EL (cell line): ENCODE results near the gene MTMR11.

Source experiments
- DNase-seq: peaks from one replicate; pipeline ENCODE4 v3.0.0-alpha.2; 2016

MTMR11 gene

DNA sequence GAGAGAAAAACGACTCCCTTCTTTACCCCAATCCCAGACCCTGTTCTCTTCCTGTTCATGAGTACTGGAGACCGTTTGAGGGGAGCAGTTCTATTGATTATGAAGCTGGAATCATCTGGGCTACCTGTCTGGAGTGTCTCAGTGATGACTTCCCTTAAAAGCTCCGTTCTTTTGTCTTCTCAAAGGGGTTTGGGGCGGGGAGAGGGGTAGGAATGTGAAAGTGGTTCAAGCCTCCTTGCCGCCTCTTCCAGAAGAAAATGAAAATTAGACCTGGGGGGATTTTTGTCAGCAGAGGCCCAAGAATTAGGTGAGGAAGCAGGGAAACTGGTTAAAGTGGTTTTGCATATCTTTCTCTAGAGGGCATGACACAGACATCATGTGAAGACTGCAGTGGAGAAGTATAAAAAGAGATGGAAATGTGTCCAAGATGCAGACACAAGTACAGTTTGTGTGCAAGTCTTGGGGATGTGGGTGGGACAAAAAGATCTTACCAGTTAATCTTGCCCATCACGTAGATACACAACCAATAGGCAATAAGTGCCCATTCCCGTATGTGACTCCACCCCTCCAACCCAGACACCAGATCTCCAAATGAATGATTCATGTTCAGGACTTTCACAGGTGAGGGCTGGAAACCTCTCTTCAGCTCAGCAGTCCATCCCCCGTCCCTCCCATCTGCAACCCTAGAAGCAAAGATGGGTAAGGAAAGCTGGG, 470 bp upstream of the MTMR11 start:
- DNase-seq: peak; percentile 66

DNA sequence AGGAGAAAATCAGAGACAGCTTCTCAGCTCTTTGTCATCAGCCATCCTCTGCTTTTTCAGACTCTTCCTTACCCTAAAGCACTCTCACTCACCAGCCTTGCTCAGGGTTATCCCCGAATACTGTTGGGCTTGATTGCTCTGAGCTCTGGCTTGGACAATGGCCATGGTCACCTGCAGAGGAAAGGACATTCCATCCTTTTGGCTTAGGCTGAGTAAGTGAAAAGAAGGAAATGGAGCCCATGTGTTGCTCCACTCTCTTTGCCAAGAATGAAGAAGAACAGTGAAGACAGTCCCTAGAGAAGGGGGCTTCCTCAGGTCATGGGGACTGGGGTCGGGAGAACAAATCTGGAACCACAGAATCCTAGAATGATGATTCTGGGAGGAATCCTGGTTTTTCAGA, 2.3 kb downstream of the MTMR11 start:
- no peak for DNase-seq

DNA sequence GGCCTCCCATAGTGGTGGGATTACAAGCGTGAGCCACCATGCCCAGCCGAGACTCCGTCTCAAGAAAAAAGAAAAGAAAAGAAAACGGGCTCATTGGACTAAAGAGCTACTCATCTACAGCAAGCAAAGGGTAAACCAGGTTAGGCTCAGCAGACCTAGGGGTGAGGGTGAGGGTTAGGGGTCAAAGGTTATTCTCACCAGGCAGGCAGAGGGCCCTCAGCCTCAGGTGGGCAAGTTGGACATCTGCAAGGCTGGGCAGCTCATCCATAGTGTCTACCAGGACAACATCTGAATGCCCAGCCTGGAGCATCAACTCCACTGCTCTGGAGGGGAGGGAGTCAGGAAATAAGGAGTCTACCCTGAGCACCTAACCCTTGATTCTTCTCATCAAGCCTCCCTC, 3.5 kb downstream of the MTMR11 start:
- DNase-seq: no peak

DNA sequence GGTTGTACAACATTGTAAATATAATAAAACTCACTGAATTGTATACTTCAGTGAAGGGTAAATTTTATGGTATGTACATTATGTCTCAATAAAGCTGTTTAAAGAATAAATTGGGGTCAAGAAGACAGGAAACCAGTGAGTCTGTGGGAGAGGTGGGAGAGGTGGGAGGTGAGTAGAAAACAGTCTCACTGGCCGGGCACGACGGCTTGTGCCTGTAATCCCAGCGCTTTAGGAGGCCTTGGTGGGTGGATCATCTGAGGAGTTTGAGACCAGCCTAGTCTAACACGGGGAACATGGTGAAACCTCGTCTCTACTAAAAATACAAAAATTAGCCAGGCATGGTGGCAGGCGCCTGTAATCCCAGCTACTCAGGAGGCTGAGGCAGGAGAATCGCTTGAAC, 4.2 kb downstream of the MTMR11 start:
- no peak for DNase-seq

DNA sequence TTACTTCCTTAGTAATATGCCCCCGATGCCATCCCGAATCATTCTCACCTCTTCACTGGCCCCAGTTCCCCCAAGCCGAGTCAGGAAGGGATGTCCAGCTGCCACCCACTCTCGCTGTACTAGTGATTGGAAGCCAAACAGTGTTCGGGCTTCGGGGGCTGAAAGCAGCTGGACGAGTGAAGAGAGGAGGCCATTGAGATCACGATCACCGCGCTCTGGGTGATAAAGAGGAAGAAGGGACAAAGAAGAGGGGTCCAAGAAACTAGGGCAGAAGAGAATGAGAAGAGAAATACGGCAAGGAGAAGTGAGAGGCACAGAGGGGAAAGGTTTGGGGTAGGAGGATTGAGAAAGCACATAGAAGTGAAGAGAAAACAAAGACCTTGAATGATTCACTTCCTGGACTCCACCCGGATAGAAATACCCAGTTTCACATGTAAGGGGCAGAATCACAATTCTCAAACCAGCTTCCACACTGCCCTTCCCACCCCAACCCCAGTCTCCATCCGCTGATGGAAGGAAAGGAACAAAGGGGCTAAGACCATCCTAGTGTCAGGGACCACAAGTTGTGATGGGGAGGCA, 5.4 kb downstream of the MTMR11 start:
- no peak for DNase-seq

DNA sequence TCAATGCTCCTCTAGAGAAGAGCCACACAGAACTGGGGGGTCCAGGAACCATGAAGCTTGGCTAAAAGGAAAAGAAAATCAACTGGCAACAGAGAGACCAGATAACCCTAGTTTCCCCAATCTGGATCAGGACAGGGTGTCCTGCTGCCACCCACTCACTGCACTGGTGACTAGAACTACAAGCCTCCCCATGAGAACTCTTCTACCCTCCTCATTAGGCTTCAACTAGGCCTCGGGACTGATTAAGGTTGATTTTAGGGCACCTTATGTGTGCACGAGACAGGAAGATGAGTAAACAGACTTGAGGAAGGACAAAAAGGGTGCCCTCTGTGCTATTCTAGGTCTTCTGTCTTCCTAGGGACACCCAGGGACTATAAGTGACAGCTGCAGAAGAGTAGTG, 6.8 kb downstream of the MTMR11 start:
- DNase-seq: no peak

DNA sequence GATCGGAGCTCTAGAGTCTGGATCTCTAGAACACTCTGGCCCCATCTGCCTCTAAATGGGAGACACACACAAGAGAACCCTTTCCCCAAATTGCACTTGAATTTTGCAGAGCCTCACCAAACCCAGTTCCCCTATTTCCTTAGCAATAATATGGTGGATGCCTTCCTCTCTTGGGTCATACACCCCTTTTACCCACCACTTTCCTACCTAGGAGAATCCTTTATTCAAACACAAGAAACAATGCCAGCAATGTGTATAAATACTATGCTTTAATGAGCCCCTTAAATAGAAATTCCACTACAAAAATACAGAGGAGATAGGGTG, 8.3 kb downstream of the MTMR11 start:
- no peak for DNase-seq

DNA sequence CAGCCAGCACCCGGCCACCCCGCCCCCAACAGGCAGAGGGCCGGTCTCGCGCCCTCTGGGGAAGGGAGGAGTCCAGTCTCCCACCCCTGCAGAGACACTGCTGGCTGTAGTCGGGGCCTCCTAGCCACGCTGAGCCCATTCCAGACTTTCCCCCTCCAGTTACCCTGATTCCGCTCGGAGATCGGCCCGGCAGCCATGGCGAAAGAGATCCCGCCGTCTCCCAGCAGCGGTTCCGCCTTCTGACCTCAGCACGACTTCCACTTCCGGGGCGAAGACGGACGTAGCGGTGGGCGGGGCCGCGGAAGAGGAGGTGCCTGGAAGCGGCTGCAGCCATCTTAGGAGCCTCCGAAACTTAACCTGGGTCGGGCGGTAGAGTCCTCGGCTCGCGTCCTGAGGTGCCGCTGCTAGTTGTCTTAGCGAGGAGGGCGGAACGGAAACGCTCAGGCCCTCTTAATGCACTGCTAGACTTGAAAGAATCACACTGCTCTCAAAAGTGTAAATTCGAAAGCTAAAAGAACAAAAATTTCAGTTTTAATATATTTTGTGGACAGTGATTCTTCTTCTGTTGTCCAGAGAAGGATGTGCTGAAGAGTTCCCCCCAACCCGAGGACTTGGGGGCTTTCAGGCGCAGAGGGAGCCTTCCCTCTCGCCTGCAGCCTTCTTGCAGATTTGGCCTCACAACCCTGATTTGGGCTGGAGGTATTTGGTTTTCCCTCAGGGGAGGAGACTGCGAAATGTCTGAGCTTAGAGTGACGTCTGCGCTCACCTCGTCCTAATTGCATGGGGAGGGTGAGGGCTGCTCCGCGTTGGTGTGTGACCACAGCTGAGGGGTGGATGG, 8.9 kb downstream of the MTMR11 start, which contains the start of gene SF3B4:
TSS of gene SF3B4 (minus strand) at position 241 of the 838 bp plus-strand sequence. CDS start at position 197, 44 bp downstream.
- DNase-seq: peak; percentile 93

DNA sequence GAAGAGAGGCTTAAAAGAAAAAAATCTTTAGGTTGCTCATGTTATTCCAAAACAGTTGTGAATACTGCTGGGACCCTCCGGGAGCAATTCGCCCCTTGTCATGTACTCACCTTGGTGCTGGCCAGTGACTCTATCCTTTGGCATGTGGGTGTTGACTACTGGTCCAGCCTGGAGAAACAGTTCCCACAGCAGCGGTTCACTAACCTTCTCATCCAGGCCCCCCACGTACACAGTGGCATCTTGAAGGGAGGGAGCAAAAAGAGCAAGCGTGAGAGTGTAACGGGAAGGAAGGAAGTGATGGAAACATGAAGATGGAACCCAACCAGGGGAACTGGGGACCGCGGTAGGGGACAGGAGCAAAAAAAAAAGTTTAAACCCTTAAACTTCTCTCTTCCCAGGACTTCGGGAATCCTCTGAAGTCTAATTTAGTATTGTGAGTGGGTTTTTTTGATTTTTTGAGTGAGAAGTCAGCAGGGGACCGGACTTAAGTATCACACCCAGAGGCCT, 9.6 kb downstream of the MTMR11 start:
- peak; percentile 41 for DNase-seq

DNA sequence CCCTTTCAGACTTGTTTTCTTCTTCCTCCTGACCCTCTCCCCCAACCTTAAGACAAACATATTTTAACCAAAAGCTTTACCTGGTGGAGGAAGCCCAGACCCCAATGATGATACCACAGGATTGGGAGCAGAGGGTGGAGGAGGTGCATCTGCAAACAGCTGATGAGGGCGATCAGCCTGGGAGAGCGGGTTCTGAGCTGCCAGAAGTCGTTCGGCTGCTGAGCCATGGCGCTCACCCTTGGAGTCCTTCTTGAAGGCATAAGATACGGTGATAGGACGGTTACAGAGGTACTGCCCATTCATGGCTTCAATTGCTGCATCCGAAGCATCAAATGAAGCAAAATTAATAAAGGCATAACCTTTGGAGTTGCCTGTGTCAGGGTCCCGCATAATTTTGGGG, 10.4 kb downstream of the MTMR11 start:
- DNase-seq: no peak

DNA sequence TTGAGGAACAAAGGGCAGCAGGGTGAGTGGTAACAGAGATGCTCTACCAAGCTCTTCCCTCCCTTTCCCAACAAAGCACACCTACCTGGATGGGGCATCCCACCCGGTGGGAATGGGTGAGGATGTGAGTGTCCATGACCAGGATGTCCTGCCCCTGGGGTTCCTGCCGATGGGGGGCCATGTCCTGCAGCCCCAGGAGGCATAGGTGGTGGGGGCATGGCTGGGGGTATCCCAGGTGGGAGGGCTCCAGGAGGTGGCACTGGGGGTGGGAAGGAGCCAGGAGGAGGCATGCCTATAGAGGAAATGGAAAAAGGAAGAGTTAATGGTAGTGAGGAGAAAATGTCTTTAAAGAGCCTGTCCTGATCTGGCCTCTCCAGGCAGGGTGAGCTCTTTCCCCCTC, 10.9 kb downstream of the MTMR11 start:
- no peak for DNase-seq

DNA sequence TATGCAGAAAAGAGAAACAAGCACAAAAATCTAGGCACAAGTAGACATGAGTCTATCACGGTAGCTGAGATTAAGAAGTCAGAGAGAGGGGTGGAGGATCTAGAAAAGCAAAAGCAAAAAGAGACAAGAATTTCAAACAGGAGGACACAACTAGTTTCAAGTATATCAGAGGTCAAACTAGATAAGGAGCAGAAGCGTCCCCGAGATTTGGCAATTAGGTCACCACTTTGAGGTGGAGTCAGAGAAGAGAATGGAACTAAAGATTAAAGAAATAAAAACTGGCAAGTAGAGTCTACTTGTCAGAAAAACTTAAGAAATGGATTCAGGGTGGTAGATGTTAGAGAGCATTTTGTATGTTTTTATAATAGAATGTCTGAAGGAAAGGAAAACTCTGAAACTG, 11.3 kb downstream of the MTMR11 start:
- DNase-seq: no peak

DNA sequence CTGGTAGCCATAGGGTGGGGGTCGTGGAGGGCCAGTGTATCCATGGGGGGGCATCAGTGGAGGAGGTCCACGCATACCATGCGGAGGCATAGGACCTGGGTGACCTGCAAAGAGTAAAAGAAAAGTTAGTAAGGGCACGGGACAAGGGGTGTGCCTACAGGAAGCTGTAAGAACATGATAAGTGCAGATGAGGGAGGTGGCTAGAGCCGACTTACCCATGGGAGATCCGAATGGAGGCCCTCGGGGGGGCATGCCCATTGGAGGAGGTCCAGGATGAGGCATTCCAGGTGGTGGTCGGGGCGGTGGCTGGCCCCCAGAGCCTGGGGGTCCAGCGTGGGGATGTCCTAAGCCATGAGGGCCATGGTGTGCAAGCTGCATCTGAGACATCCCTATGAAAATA, 13.1 kb downstream of the MTMR11 start:
- no peak for DNase-seq

DNA sequence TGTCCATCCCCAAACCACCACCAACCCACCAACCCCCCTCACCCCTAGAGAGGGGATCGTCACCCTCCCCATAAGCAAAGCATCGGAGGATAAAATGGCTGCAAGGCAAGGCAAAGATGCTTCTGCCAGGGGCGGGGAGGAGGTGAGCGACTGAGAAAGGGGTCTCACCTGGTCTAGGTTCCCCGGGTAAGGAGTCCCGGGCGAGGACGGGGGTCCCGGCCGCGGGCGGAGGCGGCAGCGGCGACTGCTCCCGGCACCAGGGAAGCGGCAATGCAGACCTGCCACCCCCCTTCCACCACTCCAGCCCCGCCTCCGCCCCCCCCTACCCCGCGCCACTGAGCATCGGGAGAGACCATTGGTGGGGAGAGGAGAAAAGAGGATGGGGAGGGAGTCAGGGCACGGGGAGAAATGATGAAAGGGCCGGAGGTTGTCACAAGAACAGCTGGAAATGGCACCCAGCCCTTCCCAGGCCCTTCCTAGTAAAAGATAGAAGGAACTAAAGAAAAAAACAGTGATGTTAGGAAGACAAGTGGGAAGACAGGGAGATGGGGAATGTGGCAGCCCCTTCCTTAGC, 19.0 kb downstream of the MTMR11 start, which contains the start of gene SV2A:
TSS of gene SV2A (minus strand) at position 274 of the 574 bp plus-strand sequence. CDS start 4,004 bp downstream, outside the sequence.
- peak; percentile 72 for DNase-seq

DNA sequence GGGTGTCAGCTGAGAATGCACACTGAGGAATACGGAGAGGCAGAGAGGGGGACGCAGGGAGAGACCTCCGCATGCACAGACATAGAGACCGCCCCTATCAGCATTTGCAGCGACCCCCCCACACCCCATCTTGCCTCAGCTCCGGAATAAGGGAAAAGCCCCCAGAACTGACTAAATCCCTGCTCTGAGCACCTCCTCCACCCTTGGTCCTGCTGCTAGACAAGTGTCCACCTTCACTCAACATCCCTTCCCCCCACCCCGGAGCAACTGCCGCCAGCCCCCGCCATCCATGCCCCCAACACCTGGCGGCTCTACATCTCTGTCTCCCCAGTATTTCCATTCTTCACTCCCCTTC, 19.8 kb downstream of the MTMR11 start:
- no peak for DNase-seq

DNA sequence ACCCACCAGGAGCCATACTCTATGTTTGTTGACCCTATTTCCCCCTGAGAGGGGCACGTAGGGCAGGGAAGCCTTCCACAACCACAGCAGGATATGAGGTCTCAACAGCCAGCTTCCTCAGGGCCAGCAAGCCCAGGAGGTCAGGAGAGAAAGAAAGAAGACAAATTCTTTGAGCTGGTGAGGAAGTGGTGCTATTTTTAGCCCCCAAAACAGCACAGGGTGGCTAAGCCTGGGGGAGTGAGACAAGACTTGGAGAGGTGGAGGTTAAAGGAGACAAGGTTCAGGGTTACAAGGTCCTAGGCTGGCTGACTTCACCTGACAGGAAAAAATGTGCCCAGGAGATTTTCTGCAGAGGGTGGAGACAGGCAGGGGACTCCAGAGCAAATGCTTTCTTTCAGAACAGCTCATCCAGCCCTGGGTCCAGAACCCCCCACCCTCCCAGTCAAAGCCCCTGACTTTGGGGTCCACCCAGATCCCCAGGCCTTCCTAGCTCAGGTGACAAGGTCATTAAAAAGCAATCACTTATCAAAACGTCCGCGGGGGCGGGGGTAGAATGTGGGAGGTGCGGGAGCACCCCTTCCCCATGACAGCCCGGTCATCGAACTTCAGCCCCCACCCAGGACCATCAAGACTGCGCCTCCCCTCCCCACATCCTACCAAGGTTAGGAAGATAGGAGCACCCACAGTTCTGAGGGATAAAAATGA, 20.3 kb downstream of the MTMR11 start:
- peak; percentile 8 for DNase-seq

DNA sequence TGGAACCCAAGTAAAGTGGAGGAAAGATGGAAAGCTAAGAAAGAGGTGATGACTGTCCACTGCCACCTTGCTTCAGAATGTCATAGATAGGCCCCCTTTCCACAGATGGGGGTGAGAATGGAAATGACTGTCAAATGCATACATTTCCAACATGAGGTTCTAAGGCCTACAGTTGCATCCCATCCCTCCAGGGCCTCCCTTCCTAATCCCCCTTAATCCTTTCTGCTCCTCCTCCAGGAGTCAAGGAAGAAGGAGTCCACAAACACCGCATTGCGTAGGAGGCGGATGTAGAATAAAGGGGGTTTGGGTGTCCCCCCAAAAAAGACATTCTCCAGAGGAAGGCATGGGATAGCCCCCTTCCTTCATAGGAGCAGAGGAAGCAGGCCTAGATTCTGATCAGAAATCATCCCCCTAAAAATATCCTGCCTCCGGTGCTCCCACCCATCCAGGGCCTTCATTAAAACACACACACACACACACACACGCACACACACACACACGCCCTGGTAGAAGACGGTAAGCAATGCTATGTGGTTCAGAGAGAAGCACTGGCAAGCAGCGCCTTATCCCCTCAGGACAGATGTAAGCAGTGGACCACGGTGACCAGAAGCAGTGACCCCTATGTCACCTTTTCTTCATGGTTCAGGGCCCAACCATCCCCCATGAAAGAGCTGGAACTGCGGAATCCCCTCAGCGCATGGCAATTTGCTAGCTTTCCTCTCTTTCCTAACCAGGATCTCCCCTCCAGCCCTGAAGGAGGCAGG, 21.1 kb downstream of the MTMR11 start:
- no peak for DNase-seq

DNA sequence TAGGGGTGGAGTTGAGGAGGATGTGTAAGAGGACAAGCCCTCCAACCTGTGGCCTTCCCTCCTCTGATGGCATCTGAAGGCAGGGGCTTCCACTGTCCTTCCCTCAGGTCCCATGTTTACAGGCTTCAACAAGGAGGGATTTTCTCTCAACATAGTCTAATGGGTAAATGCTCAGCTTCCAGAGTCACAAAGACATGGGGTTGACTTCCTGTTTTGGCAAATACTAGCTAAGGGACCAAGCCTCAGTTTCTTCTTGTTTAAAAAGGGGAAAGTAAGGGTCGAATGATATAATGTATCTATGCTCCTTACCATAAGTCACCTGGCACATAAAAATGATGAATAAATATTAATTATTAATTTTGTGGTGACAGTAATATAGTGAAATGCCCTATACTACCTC, 22.1 kb downstream of the MTMR11 start:
- no peak for DNase-seq

DNA sequence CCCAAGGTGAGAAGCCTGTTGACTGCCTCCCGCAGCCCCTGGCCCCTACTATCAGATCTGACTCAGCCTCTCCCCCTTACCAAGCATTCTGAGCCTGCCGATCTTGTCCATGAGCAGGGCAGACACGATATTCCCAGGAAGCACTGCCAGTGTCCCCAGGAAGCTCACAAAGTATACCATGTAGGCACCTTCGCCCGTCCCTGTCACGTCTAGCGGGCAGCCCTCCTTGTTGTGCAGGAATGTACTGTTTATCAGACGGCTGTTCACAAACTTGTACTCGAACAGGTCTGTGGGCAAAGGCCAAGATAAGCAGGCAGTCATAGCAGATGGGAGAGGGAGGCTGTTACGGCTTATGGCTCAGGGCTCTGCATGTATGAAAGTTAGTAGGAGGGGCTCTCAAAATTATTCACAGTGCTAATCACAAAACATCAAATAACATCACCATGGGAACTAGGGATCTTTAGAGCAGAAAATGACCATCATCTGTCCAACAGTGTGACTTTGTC, 30.1 kb downstream of the MTMR11 start:
- DNase-seq: no peak

DNA sequence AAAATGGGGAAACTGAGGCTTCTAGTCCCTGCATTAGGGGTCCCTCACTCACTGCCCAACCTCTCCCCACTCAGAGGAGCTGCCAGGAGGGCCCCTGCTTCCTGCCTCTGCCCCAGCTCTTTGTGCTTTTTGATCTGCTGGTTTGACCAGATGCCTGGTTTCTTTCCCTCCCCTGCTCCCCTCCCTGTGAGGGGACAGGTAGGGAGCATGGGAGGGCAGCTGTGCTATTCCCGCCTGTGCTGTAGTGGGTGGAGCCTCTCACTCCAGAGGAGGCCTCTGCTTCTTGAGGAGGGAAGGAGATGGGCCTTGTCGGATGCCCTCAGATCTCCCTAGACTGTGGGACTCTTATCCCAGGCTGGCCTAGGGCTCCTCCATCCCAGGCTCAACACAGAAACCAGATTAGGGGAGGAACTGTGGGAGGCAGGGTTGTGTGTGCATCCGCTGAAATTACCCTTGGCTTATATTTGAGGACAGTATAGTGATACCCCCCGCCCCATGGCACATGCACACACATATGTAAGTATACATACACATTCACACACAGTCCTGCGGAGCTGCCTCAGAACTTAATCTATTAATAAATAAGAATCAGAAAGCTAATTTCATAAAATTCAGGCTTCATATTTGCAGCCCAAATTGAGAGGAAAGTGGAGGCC, 32.7 kb downstream of the MTMR11 start:
- no peak for DNase-seq
